22Rv1 (cell line): Measurements from ENCODE around the gene NCAPD3.

Source experiments
- CTCF ChIP-seq: fragments of 450-650 bp; IDR thresholded peaks from 2 replicates; pipeline ENCODE4 v1.5.1; 2017; ENCODE audit warnings: mild to moderate bottlenecking
- ZFX ChIP-seq: fragments of 450-650 bp; IDR thresholded peaks from 2 replicates; pipeline ENCODE4 v1.6.1; 2017; ENCODE audit warnings: antibody characterized with exemption, borderline replicate concordance

DNA sequence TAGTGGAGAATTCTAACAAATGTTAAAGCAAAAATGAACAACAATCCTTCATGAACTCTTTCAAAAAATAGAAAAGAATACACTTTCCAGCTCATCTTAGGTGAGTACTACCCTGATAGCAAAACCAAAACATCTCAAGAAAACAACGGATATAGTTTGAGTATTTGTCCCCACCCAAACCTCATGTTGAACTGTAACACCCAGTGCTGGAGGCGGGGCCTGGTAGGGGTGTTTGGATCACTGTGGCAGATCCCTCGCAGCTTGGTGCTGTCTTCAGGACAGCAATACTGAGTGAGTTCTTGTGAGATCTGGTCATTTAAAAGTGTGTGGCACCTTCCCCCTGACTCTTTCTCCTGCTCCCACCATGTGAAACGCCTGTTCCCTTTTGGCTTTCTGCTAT is 27.0 kb downstream of the NCAPD3 start:
- no peak for TF ChIP-seq CTCF
- TF ChIP-seq ZFX = no peak
